ENCODE results near the gene PRSS12.
"Not testable (repeated sequence)": the region's sequence is repeated elsewhere in the genome, so short reads cannot be mapped to it uniquely, and the experiment has no call there.

The PRSS12 gene

GRCh38 chr4:118270492-118270891 lies 82.3 kb downstream of the PRSS12 start:
- no peak for DNase-seq (ENCODE audit: low read depth in 1 of 2, low spot score in 1 of 2)

GRCh38 chr4:118268780-118269179 lies 84.0 kb downstream of the PRSS12 start:
- Histone ChIP-seq H3K27me3 (ENCODE audit: insufficient read depth, poor library complexity, severe bottlenecking) (no peaks in the 10 kb centered on the region), H3K27ac (replicated peaks) (no peak overlapping the region), H3K4me3 (replicated peaks; ENCODE audit: insufficient read depth, low read length) (no peak overlapping the region)
- TF ChIP-seq GABPA (IDR thresholded peaks at IDR 0.05; ENCODE audit: low read depth) (no peak), REST (IDR thresholded peaks at IDR 0.05; ENCODE audit: insufficient replicate concordance, low read depth) (no peak), POLR2AphosphoS5 (IDR thresholded peaks at IDR 0.05; ENCODE audit: low read depth) (no peak), CTCF (IDR thresholded peaks at IDR 0.05; ENCODE audit: insufficient read depth, low read length) (no peak), SPI1 (IDR thresholded peaks at IDR 0.05; ENCODE audit: borderline replicate concordance, low read depth) (no peak)
- DNase-seq (ENCODE audit: low read depth in 1 of 2, low spot score in 1 of 2), result no peak

More at GRCh38 chr4:118270492-118270891, 82.3 kb downstream of the PRSS12 start:
- TF ChIP-seq GABPA (IDR thresholded peaks at IDR 0.05; ENCODE audit: low read depth), result no peak
- peak; percentile 22 for TF ChIP-seq CTCF (IDR thresholded peaks at IDR 0.05; ENCODE audit: insufficient read depth, low read length)
- Histone ChIP-seq H3K27me3 (ENCODE audit: insufficient read depth, poor library complexity, severe bottlenecking) (no peaks in the 10 kb centered on the region), H3K4me3 (replicated peaks; ENCODE audit: insufficient read depth, low read length) (no peak overlapping the region), H3K27ac (replicated peaks) (no peak overlapping the region)

GRCh38 chr4:118266145-118266496 lies 86.7 kb downstream of the PRSS12 start:
- not testable (repeated sequence) for H3K4me3 ChIP-seq (replicated peaks; ENCODE audit: insufficient read depth, low read length); H3K27me3 ChIP-seq (ENCODE audit: insufficient read depth, poor library complexity, severe bottlenecking); DNase-seq (ENCODE audit: low read depth in 1 of 2, low spot score in 1 of 2); H3K27ac ChIP-seq (replicated peaks)

GRCh38 chr4:118265312-118266144 lies 87.3 kb downstream of the PRSS12 start:
- Histone ChIP-seq H3K4me3 (replicated peaks; ENCODE audit: insufficient read depth, low read length) (peak overlapping the region; percentile 46), H3K27me3 (ENCODE audit: insufficient read depth, poor library complexity, severe bottlenecking) (no peaks in the 10 kb centered on the region), H3K27ac (replicated peaks) (no peak overlapping the region)
- TF ChIP-seq POLR2AphosphoS5 (IDR thresholded peaks at IDR 0.05; ENCODE audit: low read depth) (no peak), SPI1 (IDR thresholded peaks at IDR 0.05; ENCODE audit: borderline replicate concordance, low read depth) (no peak), CTCF (IDR thresholded peaks at IDR 0.05; ENCODE audit: insufficient read depth, low read length) (no peak), REST (IDR thresholded peaks at IDR 0.05; ENCODE audit: insufficient replicate concordance, low read depth) (no peak), GABPA (IDR thresholded peaks at IDR 0.05; ENCODE audit: low read depth) (no peak)
- peak in 1 of 2 experiments; percentile 24 for DNase-seq (ENCODE audit: low read depth in 1 of 2, low spot score in 1 of 2)
